GM13977 (cell line): ENCODE results near the gene SDCBP2.

Source experiments
- DNase-seq: peaks from one replicate; pipeline ENCODE4 v3.0.0; 2012; ENCODE audit warnings: low spot score
- CTCF ChIP-seq: IDR thresholded peaks from 2 replicates; pipeline ENCODE4 v1.5.1; 2012; ENCODE audit warnings: mild to moderate bottlenecking, control low read depth; ENCODE audit not compliant: insufficient read depth; ENCODE audit errors: extremely low read depth, missing control alignments
- in situ Hi-C: fragments of 300-500 bp; cut with MboI; formaldehyde crosslinking; loops from one replicate; pipeline ENCODE4 v1.12.0; 2022; ENCODE audit warnings: low sequenced_read_pairs, low pct_unique_long_range_greater_than_20kb, mixed read lengths, inconsistent platforms; ENCODE audit not compliant: unreplicated experiment

The SDCBP2 gene

DNA sequence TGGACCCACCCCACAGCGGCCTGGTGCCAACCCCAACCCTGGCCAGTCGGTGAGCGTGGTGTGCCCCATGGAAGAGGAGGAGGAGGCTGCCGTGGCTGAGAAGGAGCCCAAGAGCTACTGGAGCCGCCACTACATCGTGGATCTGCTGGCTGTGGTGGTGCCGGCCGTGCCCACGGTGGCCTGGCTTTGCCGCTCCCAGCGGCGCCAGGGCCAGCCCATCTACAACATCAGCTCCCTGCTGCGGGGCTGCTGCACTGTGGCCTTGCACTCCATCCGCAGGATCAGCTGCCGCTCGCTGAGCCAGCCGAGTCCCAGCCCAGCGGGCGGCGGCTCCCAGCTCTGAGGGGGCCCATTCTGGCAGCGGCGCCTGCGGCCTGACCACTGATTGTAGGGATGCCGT, 23.2 kb downstream of the SDCBP2 start:
- DNase-seq, result no peak
- in situ Hi-C loops, result no loop called here
- no peak for TF ChIP-seq CTCF

GRCh38 chr20:1304710-1305515, 24.0 kb downstream of the SDCBP2 start:
- DNase-seq, result no peak
- in situ Hi-C loops, result no loop called here
- no peak for TF ChIP-seq CTCF

DNA sequence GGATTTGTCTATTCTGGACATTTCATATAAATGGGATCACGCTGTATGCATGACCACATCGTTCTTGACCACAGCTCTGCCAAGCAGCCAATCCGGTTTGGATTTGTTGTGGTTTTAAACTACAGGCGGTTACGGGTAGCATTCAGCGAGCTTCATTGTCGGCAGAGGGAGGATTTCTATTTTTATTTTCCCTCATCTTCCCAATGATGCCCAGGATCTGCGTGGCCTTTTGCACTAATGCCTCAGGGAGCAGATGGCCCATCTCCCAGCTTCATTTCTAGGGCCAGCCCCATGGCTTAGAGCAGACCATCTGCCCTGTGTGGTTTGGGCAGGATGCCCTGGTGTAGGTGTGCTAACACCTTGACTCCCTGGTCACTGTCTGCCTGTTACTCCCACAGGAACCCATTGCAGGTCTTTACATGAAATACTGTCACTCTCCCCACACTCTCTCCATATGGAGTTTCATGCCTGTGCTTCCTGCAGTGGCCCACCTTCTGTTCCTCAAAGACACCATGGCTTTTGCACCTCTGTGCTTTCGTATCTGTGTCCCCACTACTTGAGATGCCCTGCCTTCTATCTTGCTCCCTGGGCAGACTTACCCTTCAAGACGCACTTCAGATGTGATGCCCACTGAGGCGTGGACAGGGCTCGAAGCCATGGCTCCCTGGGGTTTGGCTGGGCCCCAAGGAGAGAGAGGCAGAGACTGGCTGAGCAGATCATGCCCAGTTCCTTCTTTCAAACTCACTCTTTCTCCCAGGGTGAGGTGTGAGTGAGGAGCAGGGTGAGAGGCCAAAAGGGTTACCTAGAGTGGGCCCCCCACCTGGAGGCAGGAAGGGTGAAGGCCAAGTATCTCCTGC, 26.0 kb downstream of the SDCBP2 start:
- no peak for DNase-seq
- in situ Hi-C loops, result no loop called here
- TF ChIP-seq CTCF, result no peak

DNA sequence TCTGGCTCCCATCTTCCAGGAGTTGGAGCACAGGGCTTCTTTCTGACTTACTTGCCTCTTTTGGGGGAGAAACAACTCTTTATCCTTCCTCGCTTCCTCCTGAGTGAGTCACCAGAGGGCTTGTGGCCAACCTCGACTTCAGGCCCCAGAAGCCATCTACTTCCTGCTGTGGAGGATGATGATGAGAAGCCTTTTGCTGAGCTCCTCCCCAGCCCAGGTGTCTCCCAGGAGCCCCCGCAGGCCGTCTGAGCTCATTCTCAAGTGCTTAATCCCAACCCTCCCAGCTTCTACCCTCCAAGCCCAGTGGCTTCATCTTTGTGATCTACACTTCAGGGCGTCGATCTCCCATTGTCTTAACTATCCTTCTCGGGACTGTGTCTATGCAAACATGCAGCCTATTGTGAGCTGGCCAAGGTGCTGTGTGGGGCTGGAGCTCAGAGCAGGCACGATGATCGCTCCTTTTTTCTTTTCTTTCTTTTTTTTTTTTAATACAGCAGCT, 27.9 kb downstream of the SDCBP2 start:
- DNase-seq, result no peak
- no peak for TF ChIP-seq CTCF
- in situ Hi-C loops, result no loop called here

DNA sequence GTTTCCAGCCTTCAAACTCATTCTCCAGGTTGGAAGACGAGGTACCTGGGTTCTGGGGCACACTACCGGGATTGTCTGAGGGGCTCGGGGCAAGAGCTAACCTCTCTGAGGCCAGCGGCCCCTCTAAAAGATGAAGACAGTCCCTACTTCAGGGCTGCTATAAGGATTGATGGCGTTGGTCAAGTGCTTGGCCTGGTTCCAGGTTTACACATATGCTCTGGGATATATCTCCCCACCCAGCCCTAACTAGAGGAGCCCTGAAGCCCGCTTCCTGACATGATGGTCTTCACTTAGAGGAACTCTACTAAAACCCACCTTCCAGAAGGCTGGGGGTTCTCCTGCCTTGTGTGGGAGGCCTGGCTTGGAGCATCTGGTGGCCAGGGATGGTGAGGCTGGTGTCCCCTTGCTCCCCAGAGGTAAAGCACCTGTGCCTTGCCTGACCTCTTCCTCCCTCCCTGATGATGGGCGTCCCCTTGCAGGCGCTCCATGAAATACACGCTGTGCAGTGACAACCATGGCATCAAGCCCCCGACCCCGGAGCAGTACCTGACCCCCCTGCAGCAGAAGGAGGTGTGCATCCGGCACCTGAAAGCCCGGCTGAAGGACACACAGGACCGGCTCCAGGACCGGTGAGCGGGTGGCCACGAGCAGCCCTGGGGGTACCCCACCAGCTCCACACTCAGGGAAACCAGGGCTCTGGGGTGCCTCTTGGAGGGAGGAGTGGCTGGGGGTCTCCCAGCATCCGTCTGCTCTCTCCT, 28.7 kb downstream of the SDCBP2 start:
- in situ Hi-C loops, result no loop called here
- DNase-seq, result no peak
- TF ChIP-seq CTCF, result no peak

DNA sequence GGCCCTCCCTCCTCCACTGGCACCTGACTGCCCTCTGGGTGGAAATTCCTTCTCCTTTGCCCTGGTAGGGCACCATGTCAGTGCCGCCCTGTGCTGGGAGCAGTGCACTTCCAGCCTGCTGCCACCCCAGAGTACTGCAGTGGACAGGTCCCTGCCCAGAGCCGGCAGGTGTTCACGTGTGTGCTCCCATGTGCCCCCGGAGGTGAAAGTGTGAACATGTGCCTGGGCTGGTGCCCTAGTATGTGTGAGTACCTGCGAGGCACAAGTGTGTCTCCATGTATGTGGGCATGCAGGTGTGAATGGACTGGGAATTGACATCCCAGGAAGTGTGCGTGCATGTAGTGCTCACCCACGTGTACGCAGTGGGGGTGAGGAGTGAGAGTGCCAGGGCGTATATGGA, 29.4 kb downstream of the SDCBP2 start:
- peak; percentile 65 for DNase-seq
- TF ChIP-seq CTCF, result peak; percentile 41
- in situ Hi-C loops, result no loop called here
